Brain microvascular endothelial cell (primary cell): Measurements from ENCODE around the gene CARMIL1.

ENCODE experiments used
- DNase-seq: peaks from one replicate; pipeline ENCODE4 v3.0.0-alpha.2; 2020
- H3K27ac ChIP-seq: fragments of 250-450 bp; sonication (Bioruptor Pico); 2 replicates; pipeline ENCODE4 v1.5.1; 2020; ENCODE audit warnings: mild to moderate bottlenecking, moderate library complexity
- H3K27me3 ChIP-seq: fragments of 250-450 bp; sonication (Bioruptor Pico); replicated peaks from 2 replicates; pipeline ENCODE4 v1.5.1; 2020; ENCODE audit warnings: mild to moderate bottlenecking
- H3K36me3 ChIP-seq: fragments of 250-450 bp; sonication (Bioruptor Pico); replicated peaks from 2 replicates; pipeline ENCODE4 v1.5.1; 2020; ENCODE audit warnings: mild to moderate bottlenecking
- H3K4me3 ChIP-seq: 2 replicates; pipeline ENCODE4 v1.5.1; 2011; ENCODE audit warnings: low read depth, mild to moderate bottlenecking, control low read depth, low read length, moderate library complexity
- CTCF ChIP-seq: IDR thresholded peaks from 2 replicates; pipeline ENCODE4 v1.5.1; 2011; ENCODE audit warnings: low read depth, mild to moderate bottlenecking, moderate library complexity, low read length, control low read depth, inconsistent platforms; ENCODE audit errors: missing control alignments
- in situ Hi-C: cut with HindIII; loops from 2 replicates; pipeline ENCODE4 v1.10.0; 2017; ENCODE audit warnings: low sequenced_read_pairs, low pct_ligation_motif_present

CARMIL1 gene

DNA sequence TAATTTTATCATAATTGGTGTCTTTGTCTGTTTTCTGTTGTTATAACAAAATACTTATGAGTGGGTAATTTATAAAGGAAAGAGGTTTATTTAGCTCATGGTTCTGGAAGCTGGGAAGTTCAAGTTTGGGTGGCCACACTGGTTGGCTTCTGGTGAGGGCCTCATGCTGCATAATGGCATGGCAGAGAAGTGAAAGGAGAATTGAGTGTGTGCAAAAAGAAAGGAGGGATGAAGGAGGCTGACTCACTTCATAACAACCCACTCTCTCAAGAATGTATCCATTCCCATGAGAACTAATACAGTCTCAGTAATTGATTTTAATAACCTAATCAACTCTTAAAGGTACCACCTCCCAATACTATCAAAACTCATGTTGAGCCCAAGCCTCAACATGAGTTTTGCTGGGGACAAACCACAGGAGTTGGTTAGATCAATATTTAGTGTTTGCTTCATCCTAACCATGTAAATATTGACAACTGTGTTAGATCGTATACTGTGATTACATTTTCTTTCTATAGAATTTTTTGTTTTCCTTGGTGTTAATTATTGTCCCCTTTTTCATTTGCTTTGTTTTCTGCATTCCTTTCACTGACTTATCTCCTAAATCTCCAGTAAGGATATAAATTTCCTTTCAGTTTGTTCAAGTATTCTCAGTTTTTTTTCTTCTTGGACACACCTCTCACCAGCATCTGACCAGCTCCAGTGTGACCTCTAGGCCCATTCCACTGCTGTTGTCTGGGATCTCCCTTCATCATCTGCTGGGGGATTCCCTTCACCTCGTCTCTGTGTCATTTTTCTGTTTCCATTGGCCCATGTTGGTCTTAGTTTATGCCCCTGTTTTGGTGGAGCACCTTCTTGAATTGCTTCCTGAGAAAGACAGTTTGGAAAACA lies 318.0 kb downstream of the CARMIL1 start:
- Histone ChIP-seq H3K27ac (no peak overlapping the region), H3K27me3 (no peaks in the 10 kb centered on the region), H3K4me3 (no peak overlapping the region), H3K36me3 (no peaks in the 10 kb centered on the region)
- no peak for DNase-seq
- no peak for TF ChIP-seq CTCF
- in situ Hi-C loops = no loop called here

DNA sequence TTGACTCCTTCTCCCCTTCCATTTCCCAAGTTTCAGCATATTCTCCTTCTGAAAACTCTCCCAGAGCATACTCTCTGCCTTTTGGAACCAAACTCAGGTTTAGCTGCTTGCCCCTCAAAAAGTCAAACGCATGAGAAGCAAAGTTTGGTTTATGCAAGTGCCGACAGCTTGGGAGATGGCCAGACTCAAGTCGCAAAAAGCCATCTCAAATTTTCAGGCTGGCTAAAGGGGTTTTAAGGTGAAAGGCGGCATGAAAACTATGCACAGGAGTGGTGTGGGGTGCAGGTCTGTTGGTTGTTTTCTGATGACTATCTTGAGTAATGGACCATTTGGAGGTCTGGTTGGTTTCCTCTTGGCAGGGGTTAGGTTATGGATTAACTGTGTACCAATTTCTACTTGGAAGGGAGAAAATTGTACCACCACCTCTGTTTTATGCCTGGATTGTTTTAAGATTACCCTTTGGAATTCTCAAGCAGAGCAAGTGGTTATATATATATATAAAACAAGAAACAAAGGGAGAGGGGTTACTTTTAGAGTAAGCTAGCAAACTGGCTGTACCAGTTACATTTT lies 320.4 kb downstream of the CARMIL1 start:
- H3K36me3 ChIP-seq = no peaks in the 10 kb centered on the region
- no peak overlapping the region for H3K27ac ChIP-seq
- no peak for TF ChIP-seq CTCF
- DNase-seq = no peak
- in situ Hi-C loops = no loop called here
- no peak overlapping the region for H3K4me3 ChIP-seq
- no peaks in the 10 kb centered on the region for H3K27me3 ChIP-seq

GRCh38 chr6:25601800-25602673 lies 322.9 kb downstream of the CARMIL1 start:
- DNase-seq = no peak
- Histone ChIP-seq H3K27ac (no peak overlapping the region), H3K4me3 (no peak overlapping the region), H3K36me3 (no peaks in the 10 kb centered on the region), H3K27me3 (no peaks in the 10 kb centered on the region)
- TF ChIP-seq CTCF = peak; percentile 24
- in situ Hi-C loops = no loop called here

DNA sequence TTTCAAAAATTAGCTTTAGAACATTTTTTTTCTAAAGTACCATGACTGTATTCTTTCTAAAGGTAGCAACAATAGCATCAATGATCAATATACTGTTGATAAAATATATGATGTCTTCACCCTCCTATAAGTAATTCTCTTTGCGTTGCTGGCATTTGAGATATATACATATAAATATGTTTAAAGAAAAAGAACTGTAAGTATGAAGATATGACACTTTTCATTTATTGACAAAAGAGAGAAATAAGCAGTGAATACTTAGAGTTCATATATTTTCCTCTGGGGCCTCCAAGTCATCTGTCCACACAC lies 323.5 kb downstream of the CARMIL1 start:
- in situ Hi-C loops = no loop called here
- Histone ChIP-seq H3K4me3 (no peak overlapping the region), H3K27ac (no peak overlapping the region), H3K27me3 (no peaks in the 10 kb centered on the region), H3K36me3 (no peaks in the 10 kb centered on the region)
- no peak for DNase-seq
- TF ChIP-seq CTCF = no peak

GRCh38 chr6:25603251-25603650 lies 324.1 kb downstream of the CARMIL1 start:
- H3K36me3 ChIP-seq = no peaks in the 10 kb centered on the region
- in situ Hi-C loops = no loop called here

More at GRCh38 chr6:25603251-25603650, 324.1 kb downstream of the CARMIL1 start:
- Histone ChIP-seq H3K27ac (no peak overlapping the region), H3K4me3 (no peak overlapping the region), H3K27me3 (no peaks in the 10 kb centered on the region)
- TF ChIP-seq CTCF = no peak
- no peak for DNase-seq
